Jurkat, Clone E6-1 (cell line): ENCODE measurements around the gene TCTN3.
A peak's percentile ranks its signal among the peaks of the same experiment; 100 is the strongest.
"Not testable (repeated sequence)": the region's sequence is repeated elsewhere in the genome, so short reads cannot be mapped to it uniquely, and the experiment has no call there.

Experiments used
- DNase-seq: peaks from one replicate; pipeline ENCODE4 v3.0.0-alpha.2; 2011; ENCODE audit warnings: low read depth, low spot score
- H3K4me3 ChIP-seq: 2 replicates; pipeline ENCODE4 v1.5.1; 2011; ENCODE audit warnings: mild to moderate bottlenecking, low read length, control low read depth, moderate library complexity

Gene TCTN3

DNA sequence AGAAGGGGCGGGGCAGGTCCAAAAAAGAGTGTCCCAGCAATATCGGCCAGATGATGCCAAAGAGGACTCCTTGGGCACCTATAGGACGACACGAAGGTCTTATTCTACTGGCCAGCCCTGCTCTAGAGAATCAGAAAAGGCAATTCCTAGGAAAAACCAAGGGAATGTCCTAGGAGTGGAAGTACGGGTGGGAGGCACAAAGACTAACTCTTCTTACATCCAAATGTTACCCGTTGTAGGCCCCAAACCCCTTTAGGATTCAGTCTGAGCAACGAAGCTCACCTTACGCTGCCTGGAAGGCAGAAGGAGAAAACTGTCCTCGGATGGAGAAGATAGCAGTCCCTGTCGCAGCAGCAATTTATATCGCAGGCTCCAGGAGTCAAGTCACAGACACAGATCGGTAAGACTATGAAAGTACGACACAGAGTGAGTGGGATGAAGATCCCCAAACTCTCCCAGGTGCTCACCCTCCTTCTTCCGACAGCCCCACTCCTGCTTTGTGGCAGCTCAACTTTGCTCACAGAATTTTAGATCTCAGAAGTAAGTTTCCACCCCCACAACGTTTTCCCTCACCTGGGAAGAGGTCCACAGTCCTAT, 558 bp downstream of the TCTN3 start:
- peak overlapping the region; percentile 90 for H3K4me3 ChIP-seq
- no peak for DNase-seq

DNA sequence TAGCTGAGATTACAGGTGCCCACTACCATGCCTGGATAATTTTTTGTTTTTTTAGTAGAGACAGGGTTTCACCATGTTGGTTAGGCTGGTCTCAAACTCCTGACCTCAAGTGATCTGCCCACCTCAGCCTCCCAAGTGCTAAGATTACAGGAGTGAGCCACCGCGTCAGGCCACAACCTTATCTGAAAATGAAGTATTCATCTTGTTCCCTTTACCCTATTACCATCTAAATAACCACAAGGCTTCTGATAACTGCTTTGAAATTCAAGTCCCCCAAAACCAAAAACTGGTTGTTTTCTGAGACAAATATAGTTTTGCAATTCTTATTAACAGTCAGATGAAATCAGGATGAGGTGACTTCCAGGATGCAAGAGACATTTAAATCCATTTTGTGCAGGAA, 2.4 kb downstream of the TCTN3 start:
- no peak overlapping the region for H3K4me3 ChIP-seq
- no peak for DNase-seq

DNA sequence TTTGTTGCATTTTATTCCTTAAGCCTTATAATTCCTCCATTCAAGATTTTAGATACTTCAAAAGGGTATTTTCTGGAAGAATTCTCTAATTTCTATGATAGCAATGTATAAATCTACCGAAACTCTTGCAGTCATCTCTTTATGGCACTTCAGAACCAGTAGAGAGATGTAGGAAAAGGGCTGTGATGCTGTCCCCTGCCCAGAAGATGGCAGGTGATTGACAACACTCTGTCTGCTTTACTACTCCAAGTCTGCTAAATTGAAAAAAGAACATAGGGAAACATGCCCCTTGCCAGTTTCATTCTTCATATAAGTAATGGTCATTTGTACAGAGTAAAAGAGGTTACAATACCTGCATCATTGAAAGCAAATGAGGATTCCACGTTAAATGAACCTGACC, 5.1 kb downstream of the TCTN3 start:
- no peak for DNase-seq
- no peak overlapping the region for H3K4me3 ChIP-seq

DNA sequence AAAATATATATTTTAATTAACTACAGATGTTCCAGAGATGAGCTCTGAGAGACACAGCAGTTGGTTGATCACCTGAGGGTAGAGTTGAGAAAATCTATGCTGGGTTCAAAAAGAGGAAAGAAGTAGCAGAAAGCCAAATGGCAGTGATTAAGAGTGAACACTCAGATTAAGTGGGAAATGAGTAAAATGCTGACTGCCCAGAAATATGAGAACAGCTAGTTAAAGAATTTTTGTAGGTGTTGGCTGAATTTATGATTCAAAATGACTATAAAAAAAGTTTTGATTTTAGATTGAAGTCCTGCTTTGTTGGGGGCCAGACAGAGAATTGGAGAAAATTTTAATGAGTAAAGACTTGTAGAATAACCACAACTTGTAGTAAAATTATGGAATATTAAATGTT, 9.8 kb downstream of the TCTN3 start:
- DNase-seq = no peak
- H3K4me3 ChIP-seq = no peak overlapping the region

DNA sequence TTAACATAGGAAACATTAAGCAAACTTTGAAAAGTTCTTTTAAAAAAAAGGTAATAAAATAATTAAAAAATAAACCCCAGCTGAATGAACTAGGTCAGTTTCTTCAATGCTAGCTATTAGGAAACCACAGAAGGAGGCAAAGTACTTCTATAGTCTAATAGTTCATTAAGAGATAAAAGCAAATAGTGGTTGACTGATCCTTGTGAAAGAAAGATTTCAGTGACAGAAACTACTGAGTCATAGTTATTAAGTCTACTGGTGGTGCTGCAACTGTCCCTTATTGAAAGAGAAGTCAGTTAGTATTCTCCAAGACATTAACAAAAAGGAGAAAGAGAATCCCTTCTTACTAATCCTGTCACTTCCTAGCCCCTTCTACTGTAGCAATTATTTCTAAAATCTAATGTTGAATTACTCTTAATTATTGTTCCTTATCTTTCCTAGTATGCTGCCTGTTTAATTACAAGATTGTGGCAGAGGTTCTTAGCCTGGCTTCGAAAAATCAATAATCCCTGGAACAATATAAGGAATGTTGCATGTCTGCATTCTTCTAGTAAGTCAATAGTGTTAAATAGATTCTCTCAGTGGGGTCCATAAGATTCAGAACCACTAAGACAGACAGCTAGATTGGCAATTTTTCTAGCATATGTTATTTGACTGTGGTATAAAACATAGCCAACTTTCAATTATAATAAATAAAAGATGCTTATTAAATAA, 18.2 kb downstream of the TCTN3 start:
- no peak overlapping the region for H3K4me3 ChIP-seq
- no peak for DNase-seq

DNA sequence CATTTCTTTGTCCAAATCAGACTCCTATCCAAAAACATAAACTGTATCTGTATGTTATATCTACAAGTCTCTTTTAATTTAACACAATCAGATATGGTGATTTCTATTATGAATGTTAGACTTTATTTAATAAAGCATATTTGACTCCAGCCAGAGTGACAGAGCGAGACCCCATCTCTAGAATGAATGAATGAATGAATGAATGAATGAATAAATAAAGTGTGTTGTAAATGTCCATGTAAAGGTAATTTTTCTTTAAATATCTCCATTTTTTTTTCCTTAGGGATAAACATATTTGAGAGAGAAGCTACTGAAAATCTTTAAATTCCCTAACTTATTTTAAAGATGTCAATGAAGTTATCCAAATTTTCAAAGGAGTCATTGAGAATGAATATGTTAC, 19.1 kb downstream of the TCTN3 start:
- DNase-seq = no peak
- H3K4me3 ChIP-seq = no peak overlapping the region

DNA sequence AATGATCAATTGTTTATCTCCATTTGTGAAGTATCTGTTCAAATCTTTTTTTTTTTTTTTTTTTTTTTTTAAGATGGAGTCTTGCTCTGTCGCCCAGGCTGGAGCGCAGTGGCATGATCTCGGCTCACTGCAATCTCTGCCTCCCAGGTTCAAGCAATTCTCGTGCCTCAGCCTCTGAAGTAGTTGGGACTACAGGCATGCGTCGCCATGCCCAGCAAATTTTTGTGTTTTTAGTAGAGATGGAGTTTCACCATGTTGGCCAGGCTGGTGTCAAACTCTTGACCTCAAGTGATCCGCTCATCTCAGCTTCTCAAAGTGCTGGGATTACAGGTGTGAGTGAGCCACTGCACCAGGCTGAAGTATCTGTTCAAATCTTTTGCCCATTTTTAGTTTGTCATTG, 21.1 kb downstream of the TCTN3 start:
- not testable (repeated sequence) for H3K4me3 ChIP-seq, DNase-seq

DNA sequence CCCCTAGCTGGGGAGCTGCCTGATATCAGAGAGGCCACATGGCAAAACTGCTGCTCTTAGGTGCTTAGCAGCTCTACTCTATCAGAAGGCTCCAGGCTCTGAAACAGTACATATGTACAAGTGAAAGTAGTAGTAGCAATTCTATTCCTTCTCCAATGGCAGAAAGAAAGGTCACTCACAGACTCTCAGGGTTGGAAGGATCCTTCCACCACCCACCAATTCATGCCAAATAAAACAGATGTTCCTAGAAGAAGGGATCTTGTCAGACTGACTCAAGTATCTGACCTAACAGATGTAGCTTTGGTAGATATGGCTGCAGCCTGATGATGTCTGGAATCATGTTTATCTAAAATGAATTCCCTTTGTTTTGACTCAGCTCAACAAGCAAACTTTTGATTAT, 29.2 kb downstream of the TCTN3 start:
- no peak for DNase-seq

DNA sequence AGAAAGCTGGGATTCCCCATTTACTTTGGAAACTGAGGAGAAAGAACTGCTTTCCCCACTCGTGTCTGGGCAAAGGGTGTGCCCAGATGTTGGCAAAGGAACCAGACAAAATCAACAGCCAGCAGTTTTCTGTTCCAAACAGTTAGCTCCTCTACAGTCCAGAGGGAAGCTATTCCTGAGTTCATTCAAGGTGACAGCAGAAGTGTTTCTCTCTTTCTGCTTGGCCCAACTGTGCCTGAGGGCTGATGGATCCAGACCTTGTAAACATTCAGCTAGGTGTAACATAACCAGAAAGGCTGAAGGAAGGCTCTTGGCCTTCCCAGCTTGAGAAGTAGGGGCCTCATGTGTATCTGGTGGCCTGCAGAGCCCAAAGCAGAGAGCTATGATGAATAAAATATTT, 30.2 kb downstream of the TCTN3 start:
- no peak overlapping the region for H3K4me3 ChIP-seq
- no peak for DNase-seq

More for the DNA sequence above, 29.2 kb downstream of the TCTN3 start:
- H3K4me3 ChIP-seq = no peak overlapping the region

DNA sequence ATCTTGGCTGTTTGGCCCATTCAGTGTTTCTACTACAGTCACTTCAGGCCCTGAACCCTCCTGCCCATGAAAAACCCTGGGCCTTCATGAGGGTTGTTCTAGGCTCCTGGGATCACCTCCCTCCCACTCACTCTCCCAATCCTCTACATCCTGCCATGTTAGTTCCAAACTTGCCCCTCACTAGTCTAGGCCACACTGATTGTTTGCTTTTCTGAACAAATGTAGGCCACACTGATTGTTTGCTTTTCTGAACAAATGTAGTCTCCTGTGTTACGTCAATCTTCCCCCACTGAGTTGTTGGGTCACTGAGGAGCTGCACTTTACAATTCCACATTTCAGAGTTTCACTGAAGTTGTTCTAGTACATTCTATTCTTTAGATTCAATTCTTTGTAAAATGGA, 31.9 kb downstream of the TCTN3 start:
- H3K4me3 ChIP-seq = no peak overlapping the region
- no peak for DNase-seq

DNA sequence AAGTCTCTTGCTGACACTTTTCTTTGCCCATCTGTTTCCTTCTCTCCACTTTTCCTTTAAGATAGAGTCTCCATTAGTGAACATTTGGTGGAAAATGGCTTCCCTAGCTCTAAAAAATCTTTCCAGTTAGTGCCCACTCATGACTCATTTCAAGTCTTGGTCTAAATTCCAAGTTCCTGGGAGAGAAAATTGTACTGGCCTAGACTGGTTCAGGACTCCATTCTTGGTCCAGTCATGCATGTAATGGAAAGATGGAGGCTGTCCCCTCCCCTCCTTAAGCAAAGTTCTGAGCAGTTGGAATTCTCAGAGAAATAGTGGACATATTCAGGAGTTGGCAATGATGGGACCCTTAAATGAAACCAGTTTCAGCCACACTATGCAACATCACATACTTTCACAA, 33.4 kb downstream of the TCTN3 start:
- no peak overlapping the region for H3K4me3 ChIP-seq
- no peak for DNase-seq

DNA sequence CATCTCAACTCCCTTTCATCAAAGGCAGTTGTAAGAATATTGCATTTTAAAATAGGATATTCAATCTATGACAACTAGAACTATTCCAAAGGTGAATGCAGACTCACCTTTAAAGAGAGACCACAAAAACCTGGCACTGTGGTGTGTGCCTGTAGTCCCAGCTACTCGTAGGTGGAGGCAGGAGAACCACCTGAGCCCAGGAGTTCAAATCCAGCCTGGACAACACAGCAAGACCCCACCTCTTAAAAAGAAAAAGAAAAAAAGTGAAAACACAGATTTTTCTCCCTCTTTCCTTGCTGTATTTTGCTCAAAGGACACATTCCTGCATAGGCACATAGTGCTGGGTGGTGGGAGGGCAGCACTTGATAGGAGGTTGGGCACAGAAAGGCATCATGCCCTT, 36.5 kb downstream of the TCTN3 start:
- peak overlapping the region; percentile 82 for H3K4me3 ChIP-seq

DNA sequence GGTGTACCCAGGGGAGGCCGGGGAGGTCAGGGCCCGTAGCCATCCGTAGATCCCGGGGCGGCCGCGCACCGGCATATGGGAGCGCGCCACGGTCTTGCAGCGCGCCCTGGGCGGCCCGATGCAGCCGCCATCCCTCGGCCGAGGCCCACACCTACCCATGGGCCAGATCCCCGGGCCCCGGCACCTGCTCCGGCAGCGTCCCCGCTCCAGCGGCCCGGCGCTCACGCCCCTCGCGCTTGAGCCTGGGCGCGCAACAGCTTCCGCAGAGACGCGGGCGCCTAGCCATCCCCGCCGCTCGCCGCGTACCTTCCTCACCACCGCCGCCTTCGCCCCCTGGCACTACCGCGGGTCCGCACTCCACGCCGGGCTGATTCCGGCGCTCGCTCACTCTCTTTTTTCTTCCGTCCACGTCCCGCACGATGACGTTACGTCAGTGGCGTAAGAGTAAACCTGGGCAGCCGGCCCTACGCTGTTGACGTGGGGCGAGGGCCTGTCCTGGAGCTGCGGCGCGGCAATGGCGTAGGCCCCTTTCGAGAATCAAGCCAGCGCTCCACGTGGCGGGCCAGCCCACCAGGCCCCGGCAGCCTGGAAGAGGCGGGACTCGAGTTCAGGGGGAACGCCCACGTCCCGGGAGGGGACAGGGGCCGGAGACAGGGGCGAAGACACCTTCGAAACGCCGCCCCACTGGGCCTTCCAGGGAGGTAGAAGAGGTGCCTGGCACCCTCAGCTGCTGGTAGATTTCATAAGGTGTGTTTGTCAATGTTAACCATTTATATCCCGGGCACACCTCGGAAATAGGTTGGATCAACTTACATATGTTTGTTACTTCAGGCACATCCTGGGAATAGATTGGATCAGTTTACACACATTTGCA, 37.2 kb downstream of the TCTN3 start, which contains the start of gene ALDH18A1:
Gene ALDH18A1, minus strand, starts transcription at position 421 of the 874 bp plus-strand sequence. CDS start 3,334 bp downstream, outside the sequence.
- H3K4me3 ChIP-seq = peak within 1 kb of the TSS; percentile 82
- peak; percentile 87 for DNase-seq

More for the DNA sequence above, 36.5 kb downstream of the TCTN3 start:
- DNase-seq = no peak

DNA sequence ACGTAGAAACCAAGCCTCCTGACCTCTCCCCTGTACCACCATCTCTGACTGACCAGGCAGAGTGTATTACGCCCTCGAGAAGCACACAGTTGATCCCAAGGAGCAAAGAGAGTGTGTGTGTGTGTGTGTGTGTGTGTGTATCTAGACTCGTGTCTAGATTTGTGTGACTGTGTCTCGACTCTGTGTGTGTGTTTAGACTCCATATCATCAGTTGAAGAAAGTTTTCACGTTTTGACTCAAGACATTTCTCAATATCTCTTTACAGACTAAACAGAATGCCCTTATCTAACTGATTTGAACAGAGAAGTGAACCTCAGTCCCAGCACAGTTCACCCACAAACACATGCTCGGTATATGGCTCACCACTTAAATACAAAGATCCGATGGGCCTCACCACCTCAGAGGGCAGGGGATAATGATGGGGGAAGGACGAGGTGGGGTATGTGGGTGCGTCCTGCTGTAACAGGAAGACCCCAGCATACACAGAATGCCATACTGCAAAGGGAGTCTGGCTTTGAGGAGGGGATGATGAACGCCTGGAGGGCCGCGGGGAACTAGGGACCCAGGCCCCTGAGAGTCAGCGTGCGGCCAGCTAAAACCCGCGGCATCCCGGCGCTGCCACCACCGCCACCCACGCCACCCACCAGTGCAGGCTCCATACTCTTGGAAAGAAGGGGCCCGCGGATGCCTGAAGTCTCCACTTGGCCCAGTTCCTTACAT, 38.0 kb downstream of the TCTN3 start:
- H3K4me3 ChIP-seq = peak overlapping the region; percentile 82
- DNase-seq = peak; percentile 35

DNA sequence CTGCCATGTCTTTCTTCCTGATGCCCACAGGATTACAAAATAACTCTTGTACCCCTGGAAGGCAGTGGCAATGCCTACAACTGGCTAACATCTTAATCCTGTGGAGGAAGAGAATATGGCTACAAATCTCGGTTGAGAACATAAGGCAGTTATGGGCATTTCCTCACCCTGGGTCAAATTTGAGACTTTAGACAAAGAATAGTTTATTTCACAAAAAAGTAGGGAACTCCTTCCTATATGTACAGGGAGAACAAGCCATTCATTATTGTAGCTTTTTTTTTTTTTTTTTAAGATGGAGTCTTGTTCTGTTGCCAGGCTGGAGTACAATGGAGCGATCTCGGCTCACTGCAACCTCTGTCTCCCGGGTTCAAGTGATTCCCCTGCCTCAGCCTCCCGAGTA, 39.8 kb downstream of the TCTN3 start:
- no peak for DNase-seq
- no peak overlapping the region for H3K4me3 ChIP-seq

DNA sequence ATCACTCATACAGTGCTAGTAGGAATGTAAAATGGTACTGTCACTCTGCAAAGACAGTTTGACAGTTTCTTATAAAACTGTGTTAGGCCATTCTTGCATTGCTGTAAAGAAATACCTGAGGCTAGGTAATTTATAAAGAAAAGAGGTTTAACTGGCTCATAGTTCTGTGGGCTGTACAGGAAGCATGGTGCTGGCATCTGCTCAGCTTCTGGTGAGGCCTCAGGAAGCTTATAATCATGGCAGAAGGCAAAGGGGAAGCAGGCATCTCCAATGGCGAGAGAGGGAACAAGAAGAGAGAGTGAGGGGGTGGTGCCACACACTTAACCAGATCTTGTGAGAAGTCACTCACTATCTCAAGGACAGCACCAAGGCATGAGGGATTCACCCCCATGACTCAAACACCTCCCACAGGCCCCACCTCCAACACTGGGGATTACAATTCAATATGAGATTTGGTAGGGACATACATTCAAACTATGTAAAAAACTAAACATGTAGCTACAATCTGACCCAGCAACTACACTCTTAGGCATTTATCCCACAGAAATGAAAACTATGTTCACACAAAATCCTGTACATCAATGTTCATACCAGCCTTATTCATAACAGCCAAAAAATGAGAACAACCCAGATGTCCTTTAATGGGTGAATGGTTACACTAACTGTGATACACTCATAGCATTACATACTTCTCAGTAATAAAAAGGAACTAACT, 42.2 kb downstream of the TCTN3 start:
- DNase-seq = no peak
- H3K4me3 ChIP-seq = no peak overlapping the region

DNA sequence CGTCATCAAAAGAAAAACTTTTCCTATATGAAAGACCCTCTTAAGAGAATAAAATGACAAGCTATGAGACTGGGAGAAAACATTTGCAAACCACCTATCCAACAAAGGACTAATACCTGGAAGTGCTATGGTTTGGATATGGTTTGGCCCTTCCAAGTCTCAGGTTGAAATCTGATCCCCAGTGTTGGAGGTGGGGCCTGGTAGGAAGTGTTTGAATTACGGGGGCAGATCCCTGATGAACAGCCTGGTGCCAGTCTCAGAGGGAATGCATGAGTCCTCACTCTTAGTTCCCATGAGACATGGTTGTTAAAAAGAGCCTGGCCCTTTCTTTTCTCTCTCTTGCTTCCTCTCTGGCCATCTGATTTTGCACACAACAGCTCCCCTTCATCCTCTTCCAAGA, 43.5 kb downstream of the TCTN3 start:
- no peak overlapping the region for H3K4me3 ChIP-seq
- no peak for DNase-seq

DNA sequence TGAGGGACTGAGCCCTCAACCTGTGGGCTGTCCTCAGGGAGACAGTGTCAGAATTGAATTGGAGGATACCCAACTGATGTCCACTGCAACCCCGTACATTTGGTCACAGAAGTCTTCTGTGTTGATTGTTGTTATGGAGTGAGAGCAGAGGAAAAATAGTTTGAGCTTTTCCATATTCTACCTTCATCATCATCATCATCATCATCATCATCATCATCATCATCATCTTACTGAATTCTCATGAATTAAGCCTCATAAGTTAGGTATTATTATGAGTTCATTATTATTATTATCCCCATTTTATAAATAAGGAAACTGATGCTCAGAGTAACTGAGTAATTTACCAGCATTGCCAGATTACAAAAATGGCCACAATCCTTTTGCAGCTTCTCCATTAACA, 45.6 kb downstream of the TCTN3 start:
- no peak for DNase-seq
- H3K4me3 ChIP-seq = no peak overlapping the region

DNA sequence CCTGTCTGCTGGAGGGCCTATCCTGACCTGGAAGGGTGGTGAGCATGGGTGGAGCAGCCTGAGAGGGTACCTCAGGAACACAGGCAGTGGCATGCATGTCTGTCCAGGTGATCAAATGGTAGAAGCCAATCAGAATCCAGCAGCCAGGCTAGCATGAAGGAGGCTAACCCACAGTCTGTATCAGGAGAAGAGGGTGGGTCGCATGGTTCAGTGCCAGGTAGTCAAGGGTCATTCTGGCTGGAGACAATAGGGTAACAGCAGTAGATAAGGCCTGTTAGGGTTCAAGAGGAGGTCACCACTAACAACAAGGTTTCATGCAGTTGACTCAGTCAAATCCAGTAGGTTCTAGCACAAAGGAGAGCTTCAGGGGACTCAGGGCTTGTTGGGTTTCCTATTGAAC, 47.6 kb downstream of the TCTN3 start:
- H3K4me3 ChIP-seq = no peak overlapping the region
- no peak for DNase-seq
